Mesothelial cell of epicardium (in vitro differentiated cells): ENCODE data around the gene ZDHHC8. TPM values are rescaled to one million over a fixed set of nuclear protein-coding genes. Genes with fewer than 3 reads are reported as not detected.

Source experiments
- DNase-seq, 2 experiments: peaks; one replicate each; pipeline ENCODE4 v3.0.0; 2021; ENCODE audit warnings: low spot score in 2 of 2; ENCODE audit not compliant: unreplicated experiment in 2 of 2
- H3K27ac Mint-ChIP-seq: 2 replicates; pipeline ENCODE4 v1.8.0; 2021; ENCODE audit warnings: mixed read lengths
- H3K27me3 Mint-ChIP-seq: 2 replicates; pipeline ENCODE4 v1.8.0; 2021; ENCODE audit warnings: low read depth, mixed read lengths
- H3K36me3 Mint-ChIP-seq: 2 replicates; pipeline ENCODE4 v1.8.0; 2021; ENCODE audit warnings: mixed read lengths
- H3K4me1 Mint-ChIP-seq: 2 replicates; pipeline ENCODE4 v1.8.0; 2021; ENCODE audit warnings: mixed read lengths
- H3K4me3 Mint-ChIP-seq: 2 replicates; pipeline ENCODE4 v1.8.0; 2021; ENCODE audit warnings: mild to moderate bottlenecking, moderate library complexity, mixed read lengths
- H3K9me3 Mint-ChIP-seq: 2 replicates; pipeline ENCODE4 v1.8.0; 2021; ENCODE audit warnings: mixed read lengths
- CTCF ChIP-seq: fragments of 200-600 bp; sonication (generic); IDR thresholded peaks from one replicate; pipeline ENCODE4 v1.5.0; 2021; ENCODE audit warnings: antibody characterized with exemption; ENCODE audit not compliant: unreplicated experiment
- total RNA-seq: library from RNA; stranded (reverse); gene quantifications from 3 replicates; pipeline ENCODE4 v1.2.1, GENCODE V29; 2021

ZDHHC8 gene
- total RNA-seq, 1 donor from 2014 or later = 86.2 TPM

DNA sequence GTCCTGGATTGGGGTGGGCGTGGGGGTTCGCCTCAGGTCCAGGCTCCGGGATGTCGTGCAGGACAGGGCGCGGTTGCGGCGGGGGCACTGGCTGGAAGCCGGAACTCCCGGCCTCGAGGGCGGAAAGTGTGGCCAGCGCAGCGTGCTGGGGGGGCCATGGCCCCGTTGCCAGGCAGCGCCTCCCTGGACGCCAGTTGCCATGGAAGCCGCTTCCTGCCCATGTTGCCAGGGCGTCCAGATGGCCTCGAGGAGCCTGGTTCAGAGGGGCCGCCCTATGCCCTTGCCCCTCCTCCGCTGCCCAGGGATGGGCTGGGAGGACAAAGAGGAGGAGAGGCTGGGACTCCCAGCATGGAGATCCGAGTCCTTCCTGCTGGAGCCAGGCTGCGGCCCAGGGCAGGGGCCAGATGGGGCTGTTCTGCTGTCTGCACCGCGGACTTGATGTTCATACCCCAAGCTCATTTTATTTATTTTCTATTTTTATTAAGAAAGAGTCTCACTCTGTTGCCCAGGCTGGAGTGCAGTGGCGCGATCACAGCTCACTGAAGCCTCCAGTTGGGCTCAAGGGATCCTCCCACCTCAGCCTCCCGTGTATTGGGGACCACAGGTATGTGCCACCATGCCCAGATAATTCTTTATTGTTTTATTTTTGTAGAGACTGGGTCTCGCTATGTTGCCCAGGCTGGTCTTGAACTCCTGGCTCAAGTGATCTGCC, 23.9 kb downstream of the ZDHHC8 start:
- no peak for DNase-seq
- Mint-ChIP-seq H3K27ac (no peak overlapping the region), H3K4me3 (no peak overlapping the region)

GRCh38 chr22:20156042-20156389, 24.4 kb downstream of the ZDHHC8 start:
- no peak overlapping the region for H3K4me3 Mint-ChIP-seq
- H3K4me1 Mint-ChIP-seq = peaks cover 3% of the 10 kb centered on the region

More for the DNA sequence above, 23.9 kb downstream of the ZDHHC8 start:
- no peaks in the 10 kb centered on the region for H3K9me3 Mint-ChIP-seq
- TF ChIP-seq CTCF = no peak
- H3K4me1 Mint-ChIP-seq = peaks cover 3% of the 10 kb centered on the region
- H3K27me3 Mint-ChIP-seq = peaks cover 8% of the 10 kb centered on the region
- no peaks in the 10 kb centered on the region for H3K36me3 Mint-ChIP-seq

GRCh38 chr22:20156611-20157429, 25.2 kb downstream of the ZDHHC8 start:
- peak; percentile 100 for TF ChIP-seq CTCF
- Mint-ChIP-seq H3K27me3 (peaks cover 8% of the 10 kb centered on the region), H3K27ac (no peak overlapping the region), H3K4me3 (no peak overlapping the region), H3K9me3 (no peaks in the 10 kb centered on the region), H3K36me3 (no peaks in the 10 kb centered on the region), H3K4me1 (peaks cover 3% of the 10 kb centered on the region)
- peak; percentile 73 to 97 for DNase-seq

More at GRCh38 chr22:20156042-20156389, 24.4 kb downstream of the ZDHHC8 start:
- no peak for DNase-seq
- Mint-ChIP-seq H3K36me3 (no peaks in the 10 kb centered on the region), H3K27ac (no peak overlapping the region), H3K9me3 (no peaks in the 10 kb centered on the region), H3K27me3 (peaks cover 8% of the 10 kb centered on the region)
- no peak for TF ChIP-seq CTCF

DNA sequence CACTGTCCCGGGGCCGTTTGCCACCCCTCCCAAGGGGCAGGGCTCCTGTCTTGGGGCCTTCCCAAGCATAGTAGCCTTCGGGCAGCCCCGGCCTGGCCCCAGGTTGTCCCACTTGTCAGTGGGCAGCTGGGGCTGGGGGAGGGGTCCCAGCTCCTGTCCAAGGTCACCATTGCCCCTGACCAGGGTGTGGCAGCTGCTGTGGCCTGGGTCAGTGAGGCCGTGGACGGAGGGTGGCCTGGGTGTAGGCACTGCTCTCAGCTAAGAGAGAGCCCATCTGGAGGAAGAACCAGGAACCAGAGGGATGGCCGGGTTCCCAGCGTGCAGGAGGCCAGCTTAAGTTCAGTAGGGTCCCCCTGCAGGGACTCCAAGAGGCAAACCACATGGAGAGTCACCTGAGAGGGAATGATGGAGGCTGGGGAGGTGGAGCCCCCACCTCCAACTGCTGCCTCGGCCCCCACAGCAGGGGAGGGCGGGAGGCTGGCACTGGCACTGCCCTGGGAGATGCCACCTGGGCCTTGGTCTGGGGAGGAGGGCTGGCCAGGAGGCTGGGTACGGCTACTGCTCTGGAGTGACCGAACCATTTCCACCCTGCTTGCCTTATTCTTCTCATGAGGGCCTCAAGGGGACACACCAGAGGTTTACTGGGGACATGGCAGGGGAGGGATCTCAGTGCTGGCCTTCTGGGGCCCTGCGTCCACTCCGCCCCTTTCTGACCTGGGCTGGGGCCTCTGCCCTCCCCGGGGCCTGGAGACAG, 26.0 kb downstream of the ZDHHC8 start:
- no peak for DNase-seq
- Mint-ChIP-seq H3K27ac (no peak overlapping the region), H3K36me3 (no peaks in the 10 kb centered on the region), H3K4me3 (no peak overlapping the region), H3K9me3 (no peaks in the 10 kb centered on the region), H3K27me3 (peaks cover 8% of the 10 kb centered on the region), H3K4me1 (peaks cover 3% of the 10 kb centered on the region)
- TF ChIP-seq CTCF = no peak

DNA sequence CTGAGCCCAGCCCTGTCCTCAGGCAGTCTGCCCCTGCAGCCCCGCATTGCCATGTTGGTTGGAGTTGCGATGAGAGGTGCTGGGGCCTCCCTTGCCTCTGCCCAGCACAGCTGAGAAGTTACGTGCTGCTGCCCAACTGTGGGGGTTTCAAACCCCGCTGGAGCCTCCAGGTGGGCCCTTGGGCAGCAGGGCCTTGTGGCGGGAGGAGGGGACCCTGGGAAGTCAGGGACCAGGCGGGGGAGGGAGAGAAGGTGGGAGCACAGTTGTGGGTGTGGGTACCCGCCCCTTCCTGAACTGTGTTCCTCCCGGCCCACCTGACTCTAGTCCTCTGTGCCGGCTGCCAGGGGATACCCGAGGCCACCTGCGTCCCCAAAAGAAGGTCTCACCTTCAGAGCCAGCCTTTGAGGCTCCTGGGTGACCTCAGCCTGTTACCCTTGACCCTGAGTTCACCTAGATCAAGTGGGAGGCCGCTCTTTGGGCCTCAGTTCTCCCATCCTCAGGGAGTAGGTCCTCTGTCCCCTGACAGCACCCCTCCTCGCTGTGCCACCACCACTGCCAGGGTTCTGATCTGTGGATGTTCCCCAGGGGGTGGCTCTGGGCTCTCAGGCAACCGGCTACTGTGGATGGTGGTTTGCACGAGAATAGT, 26.9 kb downstream of the ZDHHC8 start:
- H3K9me3 Mint-ChIP-seq = no peaks in the 10 kb centered on the region
- peaks cover 3% of the 10 kb centered on the region for H3K4me1 Mint-ChIP-seq
- H3K27ac Mint-ChIP-seq = no peak overlapping the region
- TF ChIP-seq CTCF = no peak
- no peaks in the 10 kb centered on the region for H3K36me3 Mint-ChIP-seq
- H3K4me3 Mint-ChIP-seq = no peak overlapping the region
- DNase-seq = no peak
- H3K27me3 Mint-ChIP-seq = peaks cover 8% of the 10 kb centered on the region
